GM13977 (cell line): Measurements from ENCODE around the gene KDM4C.

ENCODE experiments used
- DNase-seq: peaks from one replicate; pipeline ENCODE4 v3.0.0; 2012; ENCODE audit warnings: low spot score
- CTCF ChIP-seq: IDR thresholded peaks from 2 replicates; pipeline ENCODE4 v1.5.1; 2012; ENCODE audit warnings: mild to moderate bottlenecking, control low read depth; ENCODE audit not compliant: insufficient read depth; ENCODE audit errors: extremely low read depth, missing control alignments
- in situ Hi-C: fragments of 300-500 bp; cut with MboI; formaldehyde crosslinking; loops from one replicate; pipeline ENCODE4 v1.12.0; 2022; ENCODE audit warnings: low sequenced_read_pairs, low pct_unique_long_range_greater_than_20kb, mixed read lengths, inconsistent platforms; ENCODE audit not compliant: unreplicated experiment

Gene KDM4C

DNA sequence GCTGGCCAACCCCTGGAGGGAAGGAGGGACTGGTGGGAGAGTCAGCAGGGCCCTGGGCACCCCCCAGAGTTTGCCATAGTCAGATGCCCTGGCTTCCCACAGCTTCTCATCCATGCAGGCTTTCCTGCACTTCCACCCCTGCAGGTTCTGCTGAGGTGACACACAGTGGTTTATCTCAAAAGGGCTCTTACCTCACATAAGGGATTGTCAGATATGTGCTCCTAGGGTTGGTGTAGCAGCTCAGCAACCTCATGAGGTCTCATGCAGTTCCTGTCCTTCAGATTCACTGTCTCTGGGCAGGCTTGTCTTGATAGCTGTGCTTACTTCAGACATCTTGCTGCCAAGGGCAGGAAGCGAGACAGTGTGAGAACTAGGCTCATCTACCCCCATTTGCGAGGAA, 143.4 kb downstream of the KDM4C start:
- TF ChIP-seq CTCF = no peak
- in situ Hi-C loops = loop anchor here (25.0 kb wide), 1 partner anchor 636 kb away; no protein-coding TSS in a partner anchor
- DNase-seq = no peak

GRCh38 chr9:6902423-6902822, 144.7 kb downstream of the KDM4C start:
- in situ Hi-C loops = loop anchor here (25.0 kb wide), 1 partner anchor 635 kb away; no protein-coding TSS in a partner anchor
- no peak for DNase-seq
- no peak for TF ChIP-seq CTCF

DNA sequence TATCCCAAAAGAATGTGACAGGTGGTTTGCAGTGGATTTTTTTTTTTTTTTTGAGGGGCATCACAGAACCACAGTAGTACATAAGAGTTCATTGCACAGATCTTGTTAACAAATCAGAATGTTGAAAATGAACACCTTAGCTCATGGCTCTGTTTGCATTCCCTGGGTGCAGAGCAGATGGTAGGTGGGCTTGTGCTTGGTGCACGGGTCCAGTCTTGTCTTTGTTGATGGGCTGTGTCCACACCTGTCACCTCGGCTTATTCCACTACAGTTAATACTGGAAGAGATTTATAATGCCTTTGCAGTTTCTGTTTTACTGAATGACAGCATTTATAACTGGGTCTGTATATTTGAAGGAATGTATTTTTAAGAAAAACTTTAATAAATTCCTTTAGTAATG, 146.6 kb downstream of the KDM4C start:
- TF ChIP-seq CTCF = no peak

GRCh38 chr9:6905850-6906375, 148.1 kb downstream of the KDM4C start:
- in situ Hi-C loops = loop anchor here (25.0 kb wide), 1 partner anchor 631 kb away; no protein-coding TSS in a partner anchor
- no peak for DNase-seq
- no peak for TF ChIP-seq CTCF

More for the DNA sequence above, 146.6 kb downstream of the KDM4C start:
- DNase-seq = no peak
- in situ Hi-C loops = loop anchor here (25.0 kb wide), 1 partner anchor 633 kb away; no protein-coding TSS in a partner anchor

DNA sequence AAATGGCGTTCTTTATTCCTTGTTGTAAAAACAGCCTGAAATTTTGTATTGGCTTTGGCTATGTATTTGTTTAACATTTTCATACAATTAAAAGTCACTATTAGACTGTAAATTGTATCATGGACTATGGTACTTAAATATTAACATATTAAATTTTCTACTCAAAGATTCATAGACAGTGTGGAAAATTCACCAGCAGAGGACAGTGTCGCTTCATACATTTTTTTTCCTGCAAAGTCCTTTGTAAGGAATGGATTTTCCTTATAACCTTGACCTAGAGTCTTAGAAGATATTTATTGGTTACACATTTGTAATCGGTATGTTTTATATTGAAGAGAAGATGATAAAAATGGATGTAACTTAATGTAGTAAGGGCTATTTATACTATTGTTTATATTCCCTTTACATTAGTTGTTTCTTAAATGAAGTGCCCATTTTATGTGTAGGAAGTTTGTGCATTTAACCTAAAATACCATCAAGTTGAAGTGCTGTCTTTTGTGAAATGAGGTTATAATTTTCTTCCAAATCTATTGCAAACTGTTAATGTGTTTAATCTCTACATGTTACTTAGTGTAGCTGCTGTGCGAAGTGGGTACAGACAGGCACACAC, 150.1 kb downstream of the KDM4C start:
- no peak for DNase-seq
- in situ Hi-C loops = loop anchor here (25.0 kb wide), 1 partner anchor 629 kb away; no protein-coding TSS in a partner anchor

DNA sequence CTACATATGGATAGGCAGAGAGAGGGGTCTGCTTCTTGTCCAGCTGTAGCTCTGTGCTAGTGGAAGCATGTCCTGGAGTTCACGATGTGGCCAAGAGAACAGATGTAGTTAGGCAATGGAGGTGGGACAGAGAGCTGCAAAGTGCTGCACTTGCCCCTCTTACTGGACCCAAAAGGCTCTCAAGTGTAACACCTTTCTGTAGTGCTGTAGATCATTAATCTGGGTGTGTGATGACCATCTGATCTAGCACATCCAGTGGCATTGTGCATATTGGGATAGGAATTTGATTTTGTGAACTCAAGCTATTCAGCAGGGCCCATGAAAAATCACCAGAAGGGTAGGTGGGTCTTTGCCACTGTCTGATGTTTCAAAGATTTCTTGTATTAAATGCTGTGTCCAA, 151.4 kb downstream of the KDM4C start:
- in situ Hi-C loops = loop anchor here (25.0 kb wide), 1 partner anchor 628 kb away; no protein-coding TSS in a partner anchor
- DNase-seq = no peak
- TF ChIP-seq CTCF = no peak

More for the DNA sequence above, 150.1 kb downstream of the KDM4C start:
- peak; percentile 30 for TF ChIP-seq CTCF
